Natural killer cell (primary cell): ENCODE data around the gene ABCC1. TPM values are rescaled to one million over a fixed set of nuclear protein-coding genes. Genes with fewer than 3 reads are reported as not detected.
"Not testable (repeated sequence)": the region's sequence is repeated elsewhere in the genome, so short reads cannot be mapped to it uniquely, and the experiment has no call there.

ENCODE experiments used
- ATAC-seq, 3 donors: fragments of 150-1000 bp in 2 of 3; fragments of 200-7000 bp in 1 of 3; cut with Tn5 transposase; 1 replicate in 1 of 3; 2 replicates in 2 of 3; pipeline ENCODE4 v1.10.0; 2021; ENCODE audit warnings: mild to moderate bottlenecking in 2 of 3, moderate library complexity in 2 of 3
- DNase-seq, 2 donors: peaks; one replicate each; pipeline versions ENCODE4 v3.0.0 to v3.0.0-alpha.2; 2013 to 2021; ENCODE audit warnings: mixed read lengths in 1 of 2
- H3K27ac ChIP-seq: one replicate; pipeline ENCODE4 v1.5.1; 2013; ENCODE audit warnings: mild to moderate bottlenecking, low read length
- H3K27me3 ChIP-seq: one replicate; pipeline ENCODE4 v1.6.1; 2013; ENCODE audit warnings: low read length; ENCODE audit not compliant: control insufficient read depth, insufficient read depth
- H3K36me3 ChIP-seq: one replicate; pipeline ENCODE4 v1.6.1; 2013; ENCODE audit warnings: low read length; ENCODE audit not compliant: control insufficient read depth, insufficient read depth
- H3K4me1 ChIP-seq: one replicate; pipeline ENCODE4 v1.6.1; 2013; ENCODE audit warnings: low read length; ENCODE audit not compliant: control insufficient read depth, insufficient read depth
- H3K4me3 ChIP-seq: one replicate; pipeline ENCODE4 v1.5.1; 2013; ENCODE audit warnings: low read length
- H3K9me3 ChIP-seq: one replicate; pipeline ENCODE4 v1.6.1; 2013; ENCODE audit warnings: low read length; ENCODE audit not compliant: control insufficient read depth, insufficient read depth
- H3K27ac Mint-ChIP-seq, 2 donors: one replicate each; pipeline ENCODE4 v1.8.0; 2022; ENCODE audit warnings: mild to moderate bottlenecking in 2 of 2, mixed read lengths in 2 of 2, moderate library complexity in 1 of 2
- H3K27me3 Mint-ChIP-seq, 2 donors: one replicate each; pipeline ENCODE4 v1.8.0; 2022; ENCODE audit warnings: low read depth in 2 of 2, mixed read lengths in 2 of 2
- H3K36me3 Mint-ChIP-seq: one replicate; pipeline ENCODE4 v1.8.0; 2022; ENCODE audit warnings: mixed read lengths
- H3K4me1 Mint-ChIP-seq, 2 donors: one replicate each; pipeline ENCODE4 v1.8.0; 2022; ENCODE audit warnings: mixed read lengths in 2 of 2
- H3K4me3 Mint-ChIP-seq: one replicate; pipeline ENCODE4 v1.8.0; 2022; ENCODE audit warnings: mild to moderate bottlenecking, moderate library complexity, mixed read lengths
- H3K9me3 Mint-ChIP-seq, 2 donors: one replicate each; pipeline ENCODE4 v1.8.0; 2022; ENCODE audit warnings: mixed read lengths in 2 of 2
- CTCF ChIP-seq: fragments of 200-600 bp; IDR thresholded peaks from one replicate; pipeline ENCODE4 v1.8.0; 2022; ENCODE audit warnings: antibody characterized with exemption
- WGBS: methylation state at CpG from one replicate; pipeline ENCODE4 v1.1.7; 2013; ENCODE audit warnings: missing lambda C conversion rate; ENCODE audit not compliant: insufficient coverage; 5-methylcytosine and 5-hydroxymethylcytosine counted together
- intact Hi-C: fragments of 100-400 bp; cut with micrococcal nuclease; formaldehyde crosslinking; loops from one replicate; pipeline ENCODE4 v1.14.2; 2022
- total RNA-seq, 4 donors: library from RNA; stranded (reverse); fragments of 120-200 nt in 1 of 4; gene quantifications; one replicate each; pipeline versions ENCODE4 v1.2.3 to v1.2.4, GENCODE V29; 2013 to 2022

The ABCC1 gene
- total RNA-seq, 3 donors from 2014 or later (not counting 1 experiment from before 2014, with no cell fraction given) = 24.5 to 53.9 (median 27.9) TPM

GRCh38 chr16:16146380-16147315 is 197.2 kb downstream of the ABCC1 start:
- WGBS = 87% methylated on average over 14 of the region's 14 CpGs
- TF ChIP-seq CTCF = no peak
- Histone ChIP-seq H3K9me3 (no peaks in the 10 kb centered on the region), H3K27me3 (no peaks in the 10 kb centered on the region), H3K4me1 (no peaks in the 10 kb centered on the region), H3K36me3 (peaks cover 8% of the 10 kb centered on the region), H3K4me3 (no peak overlapping the region), H3K27ac (no peak overlapping the region)
- DNase-seq = no peak
- Mint-ChIP-seq H3K27me3 (no peaks in the 10 kb centered on the region), H3K4me1 (no peaks in the 10 kb centered on the region), H3K9me3 (no peaks in the 10 kb centered on the region), H3K4me3 (no peak overlapping the region), H3K27ac (no peak overlapping the region), H3K36me3 (no peaks in the 10 kb centered on the region)
- ATAC-seq = no peak
- intact Hi-C loops = no loop called here

GRCh38 chr16:16147316-16147999 is 198.0 kb downstream of the ABCC1 start:
- TF ChIP-seq CTCF = no peak
- DNase-seq (no peak), ATAC-seq (no peak)
- no peaks in the 10 kb centered on the region for H3K27me3 ChIP-seq
- no peaks in the 10 kb centered on the region for H3K27me3 Mint-ChIP-seq
- H3K36me3 Mint-ChIP-seq = no peaks in the 10 kb centered on the region
- no peaks in the 10 kb centered on the region for H3K4me1 Mint-ChIP-seq
- no peak overlapping the region for H3K27ac ChIP-seq
- H3K4me3 ChIP-seq = no peak overlapping the region
- no peak overlapping the region for H3K4me3 Mint-ChIP-seq
- H3K27ac Mint-ChIP-seq = no peak overlapping the region
- H3K9me3 Mint-ChIP-seq = no peaks in the 10 kb centered on the region
- H3K36me3 ChIP-seq = peaks cover 6% of the 10 kb centered on the region
- no peaks in the 10 kb centered on the region for H3K9me3 ChIP-seq
- intact Hi-C loops = no loop called here
- no peaks in the 10 kb centered on the region for H3K4me1 ChIP-seq
- WGBS = 97% methylated on average over 17 of the region's 17 CpGs

- H3K27ac ChIP-seq, ATAC-seq, H3K4me3 Mint-ChIP-seq, H3K27ac Mint-ChIP-seq, H3K27me3 ChIP-seq, H3K4me1 ChIP-seq, H3K9me3 ChIP-seq, H3K36me3 ChIP-seq, H3K27me3 Mint-ChIP-seq, H3K4me3 ChIP-seq, H3K36me3 Mint-ChIP-seq, H3K4me1 Mint-ChIP-seq, DNase-seq, H3K9me3 Mint-ChIP-seq, intact Hi-C loops: not testable (repeated sequence)
- WGBS = 86% methylated on average over 15 of the region's 15 CpGs
These were observed 198.7 kb downstream of the ABCC1 start for GRCh38 chr16:16148000-16148599.

- Mint-ChIP-seq H3K27ac (no peak overlapping the region), H3K4me1 (no peaks in the 10 kb centered on the region), H3K27me3 (no peaks in the 10 kb centered on the region), H3K36me3 (no peaks in the 10 kb centered on the region), H3K4me3 (no peak overlapping the region), H3K9me3 (no peaks in the 10 kb centered on the region)
- H3K36me3 ChIP-seq = peaks cover 6% of the 10 kb centered on the region
- H3K4me3 ChIP-seq = no peak overlapping the region
- ATAC-seq = no peak
- no peak overlapping the region for H3K27ac ChIP-seq
- H3K9me3 ChIP-seq = no peaks in the 10 kb centered on the region
- TF ChIP-seq CTCF = no peak
- 93% methylated on average over 9 of the region's 9 CpGs for WGBS
- no peaks in the 10 kb centered on the region for H3K4me1 ChIP-seq
- H3K27me3 ChIP-seq = no peaks in the 10 kb centered on the region
- intact Hi-C loops = no loop called here
- no peak for DNase-seq
These were observed 199.3 kb downstream of the ABCC1 start for GRCh38 chr16:16148755-16149154.
